ENCODE data around the gene LYSMD3. TPM values are rescaled to one million over a fixed set of nuclear protein-coding genes. Genes with fewer than 3 reads are reported as not detected.
A peak's percentile ranks its signal among the peaks of the same experiment; 100 is the strongest.

The LYSMD3 gene
- total RNA-seq, 4 donors from 2014 or later = 12.9 to 21.2 (median 16.3) TPM

GRCh38 chr5:90476391-90476790 is 53.0 kb downstream of the LYSMD3 start:
- intact Hi-C loops (cut with DNase I) = loop anchor here (5.0 kb wide), 1 partner anchor 36 kb away; no protein-coding TSS in a partner anchor
- DNase-seq (ENCODE audit: extremely low spot score) = no peak
- no peak for TF ChIP-seq CTCF (IDR thresholded peaks at IDR 0.05)
- no peak for TF ChIP-seq POLR2AphosphoS5 (IDR thresholded peaks at IDR 0.05)
- no peak for TF ChIP-seq POLR2A (IDR thresholded peaks at IDR 0.05; ENCODE audit: low read depth)
- no peak for TF ChIP-seq EP300 (IDR thresholded peaks at IDR 0.05)
- no peak overlapping the region for H3K4me3 ChIP-seq
- H3K27ac ChIP-seq (replicated peaks in 1 of 4) = no peak overlapping the region
- peaks cover 10 to 30% (median 26%) of the 10 kb centered on the region in 4 donors for H3K4me1 ChIP-seq
- H3K36me3 ChIP-seq = no peaks in the 10 kb centered on the region
- H3K27me3 ChIP-seq = no peaks in the 10 kb centered on the region
- WGBS = 72% methylated on average over 3 of the region's 3 CpGs
- no peaks in the 10 kb centered on the region for H3K9me3 ChIP-seq

DNA sequence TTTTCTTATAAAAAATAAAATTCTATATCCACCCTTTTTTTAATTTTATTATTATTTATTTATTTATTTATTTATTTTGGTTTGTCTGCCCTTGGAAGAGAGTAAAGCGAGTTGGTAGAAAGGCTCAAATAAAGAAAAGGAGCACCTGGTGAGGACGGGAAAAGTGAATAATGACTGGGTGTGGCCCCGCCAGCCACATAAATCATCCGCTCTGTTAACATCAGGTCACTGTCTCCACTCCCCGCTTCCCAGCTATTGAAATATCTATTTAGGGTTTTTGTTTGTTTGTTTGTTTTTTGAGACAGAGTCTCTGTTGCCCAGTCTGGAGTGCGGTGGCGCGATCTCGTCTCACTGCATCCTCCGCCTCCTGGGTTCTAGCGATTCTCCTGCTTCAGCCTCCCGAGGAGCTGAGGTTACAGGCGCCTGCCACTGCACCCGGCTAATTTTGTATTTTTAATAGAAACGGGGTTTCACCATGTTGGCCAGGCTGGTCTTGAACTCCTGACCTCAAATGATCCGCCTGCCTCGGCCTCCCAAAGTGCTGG is 53.9 kb downstream of the LYSMD3 start:
- TF ChIP-seq POLR2AphosphoS5 (IDR thresholded peaks at IDR 0.05) = no peak
- no peak for TF ChIP-seq CTCF (IDR thresholded peaks at IDR 0.05)
- H3K27ac ChIP-seq (replicated peaks in 1 of 4) = peak overlapping the region in 1 of 4 donors; percentile 78
- DNase-seq (ENCODE audit: extremely low spot score) = no peak
- H3K27me3 ChIP-seq = no peaks in the 10 kb centered on the region
- H3K36me3 ChIP-seq = no peaks in the 10 kb centered on the region
- peak overlapping the region; percentile 74 to 94 (median 78) for H3K4me3 ChIP-seq
- peaks cover 10 to 30% (median 30%) of the 10 kb centered on the region in 4 donors for H3K4me1 ChIP-seq
- no peaks in the 10 kb centered on the region for H3K9me3 ChIP-seq
- WGBS = 54% methylated on average over 17 of the region's 17 CpGs
- intact Hi-C loops (cut with DNase I) = loop anchor here (5.0 kb wide), 1 partner anchor 37 kb away; no protein-coding TSS in a partner anchor

- peak; percentile 96 for DNase-seq (ENCODE audit: extremely low spot score)
- Histone ChIP-seq H3K36me3 (no peaks in the 10 kb centered on the region), H3K27me3 (no peaks in the 10 kb centered on the region), H3K27ac (replicated peaks in 1 of 4) (peak within 1 kb of the TSS; percentile 65 to 81 (median 79)), H3K4me1 (peaks cover 10 to 30% (median 30%) of the 10 kb centered on the region in 4 donors), H3K4me3 (peak within 1 kb of the TSS; percentile 74 to 94 (median 78)), H3K9me3 (no peaks in the 10 kb centered on the region)
- intact Hi-C loops (cut with DNase I) = loop anchor here (1.0 to 5.0 kb wide), 2 partner anchors 38 to 56 kb away; no protein-coding TSS in a partner anchor
- under 1% methylated on average over 34 of the region's 73 CpGs for WGBS
- TF ChIP-seq CTCF (IDR thresholded peaks at IDR 0.05) = peak in 2 of 3 experiments; percentile 39 to 60
- TF ChIP-seq POLR2AphosphoS5 (IDR thresholded peaks at IDR 0.05) = peak; percentile 90 to 91
- no peak for TF ChIP-seq EP300 (IDR thresholded peaks at IDR 0.05)
- TF ChIP-seq POLR2A (IDR thresholded peaks at IDR 0.05; ENCODE audit: low read depth) = peak; percentile 24
Measured at GRCh38 chr5:90474235-90475107, 54.9 kb downstream of the LYSMD3 start, which contains the start of the genes MBLAC2 and POLR3G. MBLAC2 (minus strand) TSS chr5:90474771; CDS start chr5:90474292, 479 bp downstream. POLR3G (plus strand) TSS chr5:90474864; CDS start chr5:90485568, 10,704 bp downstream.

GRCh38 chr5:90473396-90474234 is 55.8 kb downstream of the LYSMD3 start:
- H3K36me3 ChIP-seq = no peaks in the 10 kb centered on the region
- 2% methylated on average over 29 of the region's 56 CpGs for WGBS
- H3K27ac ChIP-seq (replicated peaks in 1 of 4) = peak overlapping the region; percentile 65 to 81 (median 79)
- no peak for TF ChIP-seq POLR2A (IDR thresholded peaks at IDR 0.05; ENCODE audit: low read depth)
- TF ChIP-seq EP300 (IDR thresholded peaks at IDR 0.05) = no peak
- TF ChIP-seq POLR2AphosphoS5 (IDR thresholded peaks at IDR 0.05) = no peak
- TF ChIP-seq CTCF (IDR thresholded peaks at IDR 0.05) = no peak
- intact Hi-C loops (cut with DNase I) = loop anchor here (1.0 kb wide), 1 partner anchor 57 kb away; no protein-coding TSS in a partner anchor
- H3K9me3 ChIP-seq = no peaks in the 10 kb centered on the region
- peak overlapping the region; percentile 74 to 94 (median 78) for H3K4me3 ChIP-seq
- H3K27me3 ChIP-seq = no peaks in the 10 kb centered on the region
- no peak for DNase-seq (ENCODE audit: extremely low spot score)
- H3K4me1 ChIP-seq = peaks cover 10 to 30% (median 30%) of the 10 kb centered on the region in 4 donors
